Effector memory CD8-positive, alpha-beta T cell (primary cell): ENCODE data around the gene MTHFD1L.
"Not testable (repeated sequence)": the region's sequence is repeated elsewhere in the genome, so short reads cannot be mapped to it uniquely, and the experiment has no call there.

Source experiments
- ATAC-seq: fragments of 150-1000 bp; cut with Tn5 transposase; replicated peaks from 2 replicates; pipeline ENCODE4 v1.10.0; 2021; ENCODE audit warnings: mild to moderate bottlenecking, moderate library complexity
- DNase-seq, 3 experiments: peaks; one replicate each; pipeline ENCODE4 v3.0.0; 2021
- H3K27ac Mint-ChIP-seq, 2 donors: one replicate each; pipeline ENCODE4 v1.8.0; 2022; ENCODE audit warnings: mild to moderate bottlenecking in 2 of 2, mixed read lengths in 2 of 2, moderate library complexity in 2 of 2
- H3K27me3 Mint-ChIP-seq, 2 donors: one replicate each; pipeline ENCODE4 v1.8.0; 2022; ENCODE audit warnings: mixed read lengths in 2 of 2
- H3K36me3 Mint-ChIP-seq: one replicate; pipeline ENCODE4 v1.8.0; 2022; ENCODE audit warnings: mild to moderate bottlenecking, moderate library complexity, mixed read lengths; ENCODE audit not compliant: insufficient read depth
- H3K4me1 Mint-ChIP-seq, 2 donors: one replicate each; pipeline ENCODE4 v1.8.0; 2022; ENCODE audit warnings: low read depth in 2 of 2, mixed read lengths in 2 of 2
- H3K4me3 Mint-ChIP-seq, 2 donors: one replicate each; pipeline ENCODE4 v1.8.0; 2022; ENCODE audit warnings: mild to moderate bottlenecking in 2 of 2, mixed read lengths in 2 of 2, moderate library complexity in 2 of 2
- H3K9me3 Mint-ChIP-seq, 2 donors: one replicate each; pipeline ENCODE4 v1.8.0; 2022; ENCODE audit warnings: mixed read lengths in 2 of 2

The MTHFD1L gene

DNA sequence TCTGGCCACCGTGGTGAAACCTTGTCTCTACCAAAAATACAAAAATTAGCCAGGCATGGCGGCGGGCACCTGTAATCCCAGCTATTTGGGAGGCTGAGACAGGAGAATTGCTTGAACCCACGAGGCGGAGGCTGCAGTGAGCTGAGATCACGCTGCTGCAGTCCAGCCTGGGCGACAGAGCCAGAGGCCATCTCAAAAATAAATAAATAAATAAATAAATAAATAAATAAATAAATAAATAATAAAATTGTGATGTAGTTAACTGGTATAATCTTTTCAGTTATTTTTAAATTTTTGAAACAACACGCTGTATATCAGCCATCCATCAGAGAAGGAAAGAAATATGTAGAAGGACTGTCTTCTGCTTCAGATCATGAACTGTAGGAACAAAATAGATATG lies 221.6 kb downstream of the MTHFD1L start:
- not testable (repeated sequence) for DNase-seq, H3K4me3 Mint-ChIP-seq, ATAC-seq, H3K36me3 Mint-ChIP-seq, H3K4me1 Mint-ChIP-seq, H3K27me3 Mint-ChIP-seq, H3K27ac Mint-ChIP-seq, H3K9me3 Mint-ChIP-seq

GRCh38 chr6:151087861-151088598 lies 222.5 kb downstream of the MTHFD1L start:
- Mint-ChIP-seq H3K4me1 (no peaks in the 10 kb centered on the region), H3K27ac (no peak overlapping the region), H3K36me3 (no peaks in the 10 kb centered on the region), H3K9me3 (no peaks in the 10 kb centered on the region), H3K27me3 (no peaks in the 10 kb centered on the region), H3K4me3 (no peak overlapping the region)
- no peak for ATAC-seq
- no peak for DNase-seq

DNA sequence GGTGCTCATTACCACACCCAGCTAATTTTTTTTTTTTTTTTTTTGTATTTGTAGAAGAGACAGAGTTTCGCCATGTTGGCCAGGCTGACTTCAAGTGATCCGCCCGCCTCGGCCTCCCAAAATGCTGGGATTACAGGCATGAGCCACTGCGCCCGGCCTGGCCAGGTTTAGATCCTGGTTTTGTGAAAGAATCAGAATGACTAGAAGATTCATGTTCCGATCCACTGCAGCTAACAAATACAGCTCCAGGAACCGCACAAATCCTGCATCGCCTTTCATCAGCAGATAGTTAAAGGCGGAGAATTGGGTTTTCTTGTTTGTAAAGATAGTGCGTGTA lies 223.1 kb downstream of the MTHFD1L start:
- DNase-seq (no peak), ATAC-seq (no peak)
- Mint-ChIP-seq H3K9me3 (no peaks in the 10 kb centered on the region), H3K27me3 (no peaks in the 10 kb centered on the region), H3K4me1 (no peaks in the 10 kb centered on the region), H3K27ac (no peak overlapping the region), H3K4me3 (no peak overlapping the region), H3K36me3 (no peaks in the 10 kb centered on the region)

DNA sequence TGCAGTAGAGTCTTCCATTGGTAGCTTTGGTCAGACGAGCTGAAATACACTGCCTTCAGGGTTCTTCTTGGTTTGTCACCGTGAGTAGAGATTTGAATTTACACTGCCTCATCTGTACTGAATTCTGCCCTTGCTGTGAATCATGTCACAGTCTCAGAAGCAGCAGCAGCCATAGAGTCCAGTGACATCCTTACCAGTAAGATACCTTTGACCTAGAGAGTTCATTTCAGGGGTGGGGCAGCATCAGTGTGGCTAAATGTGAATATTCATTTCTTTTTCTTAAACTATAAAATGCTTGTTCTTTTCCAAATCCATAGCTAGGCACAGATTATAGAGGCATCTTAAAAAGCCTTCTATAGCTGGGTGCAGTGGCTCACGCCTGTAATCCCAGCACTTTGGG lies 223.5 kb downstream of the MTHFD1L start:
- H3K27ac Mint-ChIP-seq, result no peak overlapping the region
- H3K4me3 Mint-ChIP-seq, result no peak overlapping the region
- no peaks in the 10 kb centered on the region for H3K27me3 Mint-ChIP-seq
- no peaks in the 10 kb centered on the region for H3K9me3 Mint-ChIP-seq
- no peaks in the 10 kb centered on the region for H3K4me1 Mint-ChIP-seq
- H3K36me3 Mint-ChIP-seq, result no peaks in the 10 kb centered on the region
- DNase-seq, result no peak
- ATAC-seq, result no peak

DNA sequence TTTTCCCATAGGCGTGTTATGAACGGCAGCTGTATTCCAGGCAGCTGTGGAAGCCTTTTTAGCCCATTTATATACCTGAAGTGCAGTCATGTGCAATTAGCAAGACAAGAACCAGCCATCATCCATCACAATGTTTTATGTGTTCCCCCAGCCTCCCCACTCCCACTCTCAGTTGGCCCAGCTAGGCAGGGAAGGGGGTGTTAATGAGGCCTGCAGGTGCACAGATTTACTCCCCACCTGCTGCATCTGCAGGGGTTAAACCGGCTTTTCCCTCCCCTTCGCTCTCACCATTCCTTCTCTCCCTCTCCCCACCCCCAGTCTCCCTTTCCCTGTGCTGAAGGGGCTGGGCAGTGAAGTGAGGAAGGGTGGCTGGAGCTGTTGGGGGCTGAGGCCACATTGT lies 224.5 kb downstream of the MTHFD1L start:
- no peak overlapping the region for H3K4me3 Mint-ChIP-seq
- no peak overlapping the region for H3K27ac Mint-ChIP-seq
- ATAC-seq, result no peak
- no peak for DNase-seq
- H3K4me1 Mint-ChIP-seq, result no peaks in the 10 kb centered on the region
- H3K36me3 Mint-ChIP-seq, result no peaks in the 10 kb centered on the region
- no peaks in the 10 kb centered on the region for H3K27me3 Mint-ChIP-seq
- no peaks in the 10 kb centered on the region for H3K9me3 Mint-ChIP-seq

DNA sequence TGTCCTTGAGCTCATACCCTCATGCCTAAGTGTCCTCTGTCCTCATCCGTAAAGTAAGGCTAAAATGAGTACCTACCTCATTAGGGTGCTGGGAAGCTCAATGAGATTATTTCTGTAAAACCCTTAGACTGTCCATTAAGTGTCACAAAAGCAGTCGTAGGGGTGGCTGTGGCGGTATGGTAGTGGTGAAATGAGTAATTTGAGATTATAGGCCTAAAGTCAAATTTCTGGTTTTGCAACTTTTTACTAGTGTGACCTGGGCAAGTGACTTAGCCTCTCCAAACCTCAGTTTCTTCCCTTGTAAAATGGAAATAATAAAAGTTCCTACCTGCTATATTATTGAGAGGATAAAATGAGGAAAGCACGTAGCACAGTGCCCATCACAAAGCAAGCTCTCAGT lies 226.1 kb downstream of the MTHFD1L start:
- Mint-ChIP-seq H3K4me3 (no peak overlapping the region), H3K27me3 (no peaks in the 10 kb centered on the region), H3K27ac (no peak overlapping the region), H3K9me3 (no peaks in the 10 kb centered on the region), H3K36me3 (no peaks in the 10 kb centered on the region), H3K4me1 (no peaks in the 10 kb centered on the region)
- no peak for ATAC-seq
- DNase-seq, result no peak

DNA sequence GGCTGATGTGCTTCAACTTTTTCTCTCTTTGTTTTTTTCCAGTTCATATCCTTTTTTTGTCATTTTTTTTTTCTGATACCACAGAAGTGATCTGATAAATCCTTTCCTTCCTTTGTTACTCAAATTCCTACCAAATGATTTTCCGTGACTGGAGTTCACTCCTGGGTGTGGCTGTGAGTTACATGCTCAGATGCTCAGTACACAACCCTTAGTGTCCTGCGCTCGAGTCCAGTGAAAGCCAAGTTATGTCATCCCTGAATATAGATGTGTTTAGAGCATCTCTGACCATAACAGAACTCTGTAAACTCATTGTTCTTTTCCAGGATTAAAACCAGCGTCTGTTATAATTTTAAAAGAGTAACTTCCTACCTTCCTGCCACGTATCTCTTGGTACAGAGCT lies 227.1 kb downstream of the MTHFD1L start:
- H3K27me3 Mint-ChIP-seq, result no peaks in the 10 kb centered on the region
- H3K9me3 Mint-ChIP-seq, result no peaks in the 10 kb centered on the region
- ATAC-seq (no peak), DNase-seq (no peak)
- no peaks in the 10 kb centered on the region for H3K4me1 Mint-ChIP-seq
- H3K36me3 Mint-ChIP-seq, result no peaks in the 10 kb centered on the region
- no peak overlapping the region for H3K4me3 Mint-ChIP-seq
- no peak overlapping the region for H3K27ac Mint-ChIP-seq

GRCh38 chr6:151093706-151094105 lies 228.2 kb downstream of the MTHFD1L start:
- Mint-ChIP-seq H3K4me1 (no peaks in the 10 kb centered on the region), H3K9me3 (no peaks in the 10 kb centered on the region), H3K27ac (no peak overlapping the region), H3K36me3 (no peaks in the 10 kb centered on the region), H3K4me3 (no peak overlapping the region), H3K27me3 (no peaks in the 10 kb centered on the region)
- DNase-seq (no peak), ATAC-seq (no peak)

DNA sequence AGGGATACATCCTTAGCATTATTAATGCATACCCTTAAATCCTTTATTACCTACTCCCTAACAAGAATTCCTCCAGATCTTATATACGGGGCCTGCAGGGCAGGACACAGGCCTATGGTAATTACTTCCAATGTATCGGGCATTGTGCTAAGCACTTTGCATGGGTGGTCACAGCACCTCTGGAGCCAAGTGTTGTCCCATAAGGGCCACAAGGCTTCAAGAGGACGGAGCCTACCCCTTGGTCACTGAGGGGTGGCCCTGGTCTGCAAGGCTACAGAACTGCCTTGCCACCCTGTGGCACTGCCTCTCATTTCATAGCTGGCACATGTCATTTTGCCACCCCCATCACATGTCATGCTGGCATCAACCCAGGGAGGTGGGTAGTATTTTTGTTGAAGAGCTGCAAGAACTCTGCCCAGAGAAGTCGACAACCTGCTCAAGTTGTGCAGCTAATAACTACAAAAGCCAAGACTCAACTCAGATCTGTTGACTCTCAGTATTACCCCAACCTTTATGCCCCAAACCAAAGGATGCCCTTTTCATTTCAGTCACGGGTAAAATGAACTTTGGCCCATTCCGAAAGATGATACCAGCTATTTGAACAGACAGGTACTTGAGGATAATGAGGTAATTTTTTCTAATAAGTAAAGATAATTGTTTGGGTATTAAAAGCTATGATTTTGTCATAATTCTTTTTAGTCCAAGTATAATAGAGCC lies 230.2 kb downstream of the MTHFD1L start:
- no peak for DNase-seq
- no peaks in the 10 kb centered on the region for H3K4me1 Mint-ChIP-seq
- ATAC-seq, result no peak
- no peak overlapping the region for H3K27ac Mint-ChIP-seq
- no peak overlapping the region for H3K4me3 Mint-ChIP-seq
- H3K9me3 Mint-ChIP-seq, result no peaks in the 10 kb centered on the region
- no peaks in the 10 kb centered on the region for H3K27me3 Mint-ChIP-seq
- no peaks in the 10 kb centered on the region for H3K36me3 Mint-ChIP-seq

- Mint-ChIP-seq H3K4me1 (no peaks in the 10 kb centered on the region), H3K27me3 (no peaks in the 10 kb centered on the region), H3K4me3 (no peak overlapping the region), H3K36me3 (no peaks in the 10 kb centered on the region), H3K27ac (no peak overlapping the region), H3K9me3 (no peaks in the 10 kb centered on the region)
- DNase-seq (no peak), ATAC-seq (no peak)
Observed at GRCh38 chr6:151096255-151096612, 230.7 kb downstream of the MTHFD1L start.

- Mint-ChIP-seq H3K4me3 (no peak overlapping the region), H3K36me3 (no peaks in the 10 kb centered on the region), H3K27me3 (no peaks in the 10 kb centered on the region), H3K9me3 (no peaks in the 10 kb centered on the region), H3K27ac (no peak overlapping the region), H3K4me1 (no peaks in the 10 kb centered on the region)
- DNase-seq, result no peak
- no peak for ATAC-seq
Observed at GRCh38 chr6:151096691-151097606, 231.4 kb downstream of the MTHFD1L start.

DNA sequence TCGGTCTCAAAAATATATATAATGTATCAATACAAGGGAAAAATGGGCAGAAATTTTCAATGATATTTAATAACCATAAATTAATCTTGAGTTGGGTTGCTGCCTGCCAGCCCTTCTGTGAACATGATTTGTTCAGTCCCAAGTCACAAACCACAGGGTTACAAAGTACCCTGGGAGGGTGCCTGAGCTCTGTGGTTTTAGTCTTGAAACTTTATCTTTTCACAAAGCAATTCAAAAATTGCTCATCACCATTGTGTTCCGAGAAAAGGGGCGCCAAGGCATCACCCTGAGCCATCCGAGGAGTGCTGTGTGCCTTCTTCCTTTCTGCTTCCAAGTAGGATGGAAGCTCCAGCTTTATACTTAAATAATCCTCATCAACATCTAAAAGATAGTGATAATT lies 232.7 kb downstream of the MTHFD1L start:
- no peaks in the 10 kb centered on the region for H3K36me3 Mint-ChIP-seq
- no peak overlapping the region for H3K27ac Mint-ChIP-seq
- DNase-seq, result no peak
- H3K4me1 Mint-ChIP-seq, result no peaks in the 10 kb centered on the region
- no peaks in the 10 kb centered on the region for H3K27me3 Mint-ChIP-seq
- no peak overlapping the region for H3K4me3 Mint-ChIP-seq
- no peaks in the 10 kb centered on the region for H3K9me3 Mint-ChIP-seq
- no peak for ATAC-seq

GRCh38 chr6:151100326-151100725 lies 234.8 kb downstream of the MTHFD1L start:
- no peak overlapping the region for H3K27ac Mint-ChIP-seq
- DNase-seq (no peak), ATAC-seq (no peak)
- no peaks in the 10 kb centered on the region for H3K9me3 Mint-ChIP-seq
- no peaks in the 10 kb centered on the region for H3K27me3 Mint-ChIP-seq
- H3K4me1 Mint-ChIP-seq, result no peaks in the 10 kb centered on the region
- H3K4me3 Mint-ChIP-seq, result no peak overlapping the region
- H3K36me3 Mint-ChIP-seq, result no peaks in the 10 kb centered on the region
